ENCODE measurements around the gene SGCG. TPM values are rescaled to one million over a fixed set of nuclear protein-coding genes. Genes with fewer than 3 reads are reported as not detected.

Gene SGCG
- total RNA-seq, 1 experiment from 2014 or later, result 15.4 TPM

GRCh38 chr13:23348262-23349127 is 167.7 kb downstream of the SGCG start:
- peaks cover 98% of the 10 kb centered on the region for H3K36me3 ChIP-seq
- DNase-seq, result no peak
- 0 out of 2 replicates have a peak, but pooled peaks cover 2% of the 10 kb centered on the region for H3K9me3 ChIP-seq
- H3K4me3 ChIP-seq, result no peak overlapping the region
- no peaks in the 10 kb centered on the region for H3K27me3 ChIP-seq

- no peak overlapping the region for H3K4me3 ChIP-seq
- no peaks in the 10 kb centered on the region for H3K27me3 ChIP-seq
- 0 out of 2 replicates have a peak, but pooled peaks cover 2% of the 10 kb centered on the region for H3K9me3 ChIP-seq
- H3K36me3 ChIP-seq, result peaks cover 98% of the 10 kb centered on the region
- no peak for DNase-seq
These were observed 168.6 kb downstream of the SGCG start for GRCh38 chr13:23349161-23349897.

- 0 out of 2 replicates have a peak, but pooled peaks cover 2% of the 10 kb centered on the region for H3K9me3 ChIP-seq
- no peaks in the 10 kb centered on the region for H3K27me3 ChIP-seq
- H3K36me3 ChIP-seq, result peaks cover 98% of the 10 kb centered on the region
- H3K4me3 ChIP-seq, result no peak overlapping the region
- no peak for DNase-seq
These were observed 169.2 kb downstream of the SGCG start for GRCh38 chr13:23350009-23350408.

- H3K36me3 ChIP-seq, result peaks cover 98% of the 10 kb centered on the region
- H3K9me3 ChIP-seq, result 0 out of 2 replicates have a peak, but pooled peaks cover 2% of the 10 kb centered on the region
These were observed 171.4 kb downstream of the SGCG start for GRCh38 chr13:23352161-23352560.

GRCh38 chr13:23354520-23354919 is 173.7 kb downstream of the SGCG start:
- DNase-seq, result no peak
- Histone ChIP-seq H3K36me3 (peaks cover 98% of the 10 kb centered on the region), H3K4me3 (no peak overlapping the region), H3K9me3 (0 out of 2 replicates have a peak, but pooled peaks cover 2% of the 10 kb centered on the region), H3K27me3 (no peaks in the 10 kb centered on the region)

More at GRCh38 chr13:23352161-23352560, 171.4 kb downstream of the SGCG start:
- Histone ChIP-seq H3K27me3 (no peaks in the 10 kb centered on the region), H3K4me3 (no peak overlapping the region)
- DNase-seq, result no peak

- 0 out of 2 replicates have a peak, but pooled peaks cover 2% of the 10 kb centered on the region for H3K9me3 ChIP-seq
- H3K4me3 ChIP-seq, result no peak overlapping the region
- DNase-seq, result no peak
- peaks cover 94% of the 10 kb centered on the region for H3K36me3 ChIP-seq
- no peaks in the 10 kb centered on the region for H3K27me3 ChIP-seq
These were observed 175.6 kb downstream of the SGCG start for GRCh38 chr13:23356368-23356767.

GRCh38 chr13:23357349-23357748 is 176.6 kb downstream of the SGCG start:
- no peaks in the 10 kb centered on the region for H3K27me3 ChIP-seq
- H3K36me3 ChIP-seq, result peaks cover 94% of the 10 kb centered on the region
- no peaks in the 10 kb centered on the region for H3K9me3 ChIP-seq
- H3K4me3 ChIP-seq, result no peak overlapping the region
- no peak for DNase-seq

GRCh38 chr13:23359882-23360281 is 179.1 kb downstream of the SGCG start:
- H3K36me3 ChIP-seq, result peaks cover 90% of the 10 kb centered on the region
- DNase-seq, result no peak
- H3K9me3 ChIP-seq, result no peaks in the 10 kb centered on the region
- H3K27me3 ChIP-seq, result no peaks in the 10 kb centered on the region
- H3K4me3 ChIP-seq, result no peak overlapping the region

GRCh38 chr13:23365652-23366051 is 184.9 kb downstream of the SGCG start:
- Histone ChIP-seq H3K4me3 (no peak overlapping the region), H3K9me3 (no peaks in the 10 kb centered on the region), H3K27me3 (no peaks in the 10 kb centered on the region), H3K36me3 (peaks cover 94% of the 10 kb centered on the region)
- DNase-seq, result no peak

- H3K9me3 ChIP-seq, result no peaks in the 10 kb centered on the region
- H3K36me3 ChIP-seq, result peaks cover 98% of the 10 kb centered on the region
- no peaks in the 10 kb centered on the region for H3K27me3 ChIP-seq
- no peak overlapping the region for H3K4me3 ChIP-seq
- no peak for DNase-seq
These were observed 187.1 kb downstream of the SGCG start for GRCh38 chr13:23367907-23368306.

- Histone ChIP-seq H3K4me3 (peak overlapping the region; percentile 15), H3K27me3 (no peaks in the 10 kb centered on the region), H3K36me3 (peaks cover 67% of the 10 kb centered on the region), H3K9me3 (peaks cover 7% of the 10 kb centered on the region; the same call in 1 of the 2 replicates)
- no peak for DNase-seq
These were observed 191.6 kb downstream of the SGCG start for GRCh38 chr13:23372264-23372906.

Data from MG63 (cell line).